ENCODE results near the gene ATP11A. TPM values are rescaled to one million over a fixed set of nuclear protein-coding genes. Genes with fewer than 3 reads are reported as not detected.

The ATP11A gene
- total RNA-seq, 1 experiment from 2014 or later = 65.3 TPM

DNA sequence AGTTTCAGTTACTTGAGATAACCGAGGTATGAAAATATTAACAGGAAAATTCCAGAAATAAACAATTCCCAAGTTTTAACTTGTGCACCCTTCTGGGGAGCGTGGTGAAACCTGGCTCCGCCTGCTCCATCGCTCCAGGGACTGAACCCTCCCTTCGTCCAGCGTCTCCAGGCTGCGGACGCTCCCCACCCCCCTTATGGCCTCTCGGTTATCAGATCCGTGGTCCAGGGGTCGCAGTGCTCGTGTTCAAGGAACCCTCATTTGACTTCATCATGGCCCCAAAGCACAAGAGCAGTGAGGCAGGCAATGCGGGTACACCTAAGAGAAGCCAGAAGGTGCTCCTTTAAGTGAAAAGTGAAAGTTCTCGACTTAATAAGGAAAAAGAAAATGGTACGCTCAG is 71.1 kb downstream of the ATP11A start:
- H3K27me3 Mint-ChIP-seq (ENCODE audit: low read depth) = no peaks in the 10 kb centered on the region
- Histone ChIP-seq H2BK5ac (ENCODE audit: insufficient read length, low read length) (no peak overlapping the region), H3K9ac (ENCODE audit: extremely low read depth, insufficient read length, low read length) (no peak overlapping the region), H3K23ac (ENCODE audit: insufficient read length, low read depth, low read length) (no peak overlapping the region), H3K18ac (ENCODE audit: insufficient read length, low read depth, low read length) (no peak overlapping the region), H2BK15ac (ENCODE audit: low read depth, low read length) (no peak overlapping the region), H3K79me1 (ENCODE audit: insufficient read depth, low read depth, low read length, poor library complexity, severe bottlenecking) (peaks cover 3% of the 10 kb centered on the region), H3K79me2 (ENCODE audit: insufficient read depth, low read length) (no peaks in the 10 kb centered on the region; the same call in 1 of the 2 replicates), H3K27ac (ENCODE audit: insufficient read length, low read depth, low read length) (no peak overlapping the region), H2AK5ac (ENCODE audit: insufficient read length, low read length) (no peak overlapping the region), H3K4me1 (ENCODE audit: insufficient read depth, low read length) (no peaks in the 10 kb centered on the region), H2AFZ (ENCODE audit: low read length) (no peak overlapping the region), H2BK20ac (ENCODE audit: low read depth, low read length, poor library complexity, severe bottlenecking) (no peak overlapping the region), H2BK120ac (ENCODE audit: low read depth, low read length, poor library complexity, severe bottlenecking) (no peak overlapping the region), H3T11ph (ENCODE audit: low read length) (no peak overlapping the region), H3K14ac (ENCODE audit: insufficient read depth, low read length) (no peak overlapping the region), H2BK12ac (ENCODE audit: insufficient read length, low read depth, low read length) (no peak overlapping the region), H3K4me2 (ENCODE audit: insufficient read depth, insufficient read length, low read length) (no peak overlapping the region), H3K27me3 (ENCODE audit: insufficient read depth, low read length) (no peaks in the 10 kb centered on the region), H4K20me1 (ENCODE audit: control insufficient read depth, insufficient read depth, insufficient read length) (no peaks in the 10 kb centered on the region), H4K8ac (replicated peaks; ENCODE audit: insufficient read length, low read depth, low read length) (no peak overlapping the region), H3K4ac (ENCODE audit: low read depth, low read length) (no peak overlapping the region), H4K91ac (ENCODE audit: insufficient read length, low read depth, low read length) (no peak overlapping the region), H3K56ac (ENCODE audit: insufficient read length, low read depth, low read length) (no peak overlapping the region), H4K5ac (ENCODE audit: insufficient read length, low read depth, low read length) (no peak overlapping the region), H3K9me3 (ENCODE audit: control insufficient read depth, low read depth, low read length) (no peaks in the 10 kb centered on the region), H3K23me2 (ENCODE audit: insufficient read length, low read depth, low read length, poor library complexity, severe bottlenecking) (no peaks in the 10 kb centered on the region)
- no CpG with 5 or more reads among the region's 15 CpGs for WGBS (ENCODE audit: extremely low coverage, insufficient read length, low lambda C conversion rate)
- TF ChIP-seq, protein P1, sequence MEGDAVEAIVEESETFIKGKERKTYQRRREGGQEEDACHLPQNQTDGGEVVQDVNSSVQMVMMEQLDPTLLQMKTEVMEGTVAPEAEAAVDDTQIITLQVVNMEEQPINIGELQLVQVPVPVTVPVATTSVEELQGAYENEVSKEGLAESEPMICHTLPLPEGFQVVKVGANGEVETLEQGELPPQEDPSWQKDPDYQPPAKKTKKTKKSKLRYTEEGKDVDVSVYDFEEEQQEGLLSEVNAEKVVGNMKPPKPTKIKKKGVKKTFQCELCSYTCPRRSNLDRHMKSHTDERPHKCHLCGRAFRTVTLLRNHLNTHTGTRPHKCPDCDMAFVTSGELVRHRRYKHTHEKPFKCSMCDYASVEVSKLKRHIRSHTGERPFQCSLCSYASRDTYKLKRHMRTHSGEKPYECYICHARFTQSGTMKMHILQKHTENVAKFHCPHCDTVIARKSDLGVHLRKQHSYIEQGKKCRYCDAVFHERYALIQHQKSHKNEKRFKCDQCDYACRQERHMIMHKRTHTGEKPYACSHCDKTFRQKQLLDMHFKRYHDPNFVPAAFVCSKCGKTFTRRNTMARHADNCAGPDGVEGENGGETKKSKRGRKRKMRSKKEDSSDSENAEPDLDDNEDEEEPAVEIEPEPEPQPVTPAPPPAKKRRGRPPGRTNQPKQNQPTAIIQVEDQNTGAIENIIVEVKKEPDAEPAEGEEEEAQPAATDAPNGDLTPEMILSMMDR (conservative IDR thresholded peaks at IDR 0.05) = no peak
- H3K36me3 Mint-ChIP-seq (ENCODE audit: insufficient read depth in 1 of 3, low read depth in 3 of 3) = peaks cover 2 to 9% (median 4%) of the 10 kb centered on the region in 3 experiments; a peak in 5 of 7 replicates
- no peaks in the 10 kb centered on the region for H3K9me3 Mint-ChIP-seq
- H3K4me1 Mint-ChIP-seq = peaks cover 27 to 44% of the 10 kb centered on the region in 2 experiments
- H3K4me3 Mint-ChIP-seq = no peak overlapping the region
- DNase-seq = no peak
- H3K27ac Mint-ChIP-seq = peak overlapping the region in 2 of 3 experiments; percentile 46 to 64; a peak in 2 of 7 replicates

Measured in H9 (cell line).